SK-N-MC (cell line): ENCODE measurements around the gene PELI2.

ENCODE experiments used
- EZH2 ChIP-seq: fragments of 200-600 bp; sonication (generic); IDR thresholded peaks from one replicate; pipeline ENCODE4 v1.6.1; 2017; ENCODE audit warnings: antibody characterized with exemption
- POLR2AphosphoS5 ChIP-seq: IDR thresholded peaks from 2 replicates; pipeline ENCODE4 v1.6.1; 2012; ENCODE audit warnings: mild to moderate bottlenecking, low read depth, low read length, borderline replicate concordance

- TF ChIP-seq EZH2 = no peak
- TF ChIP-seq POLR2AphosphoS5 = no peak
These were observed 485 bp downstream of the PELI2 start for GRCh38 chr14:56118611-56119181.
